HG02970 (cell line): Measurements from ENCODE around the gene PRKAR2B.
"Not testable (repeated sequence)": the region's sequence is repeated elsewhere in the genome, so short reads cannot be mapped to it uniquely, and the experiment has no call there.

Experiments used
- ATAC-seq: cut with Tn5 transposase; IDR thresholded peaks from one replicate; pipeline ENCODE4 v1.9.1; 2021; ENCODE audit warnings: mild to moderate bottlenecking, moderate library complexity, moderate number of reproducible peaks; ENCODE audit not compliant: unreplicated experiment, low FRiP score

The PRKAR2B gene

GRCh38 chr7:107075863-107076574 lies 31.5 kb downstream of the PRKAR2B start:
- no peak for ATAC-seq

GRCh38 chr7:107076781-107077698 lies 32.5 kb downstream of the PRKAR2B start:
- ATAC-seq, result no peak

- ATAC-seq, result no peak
Observed at GRCh38 chr7:107077699-107078516, 33.4 kb downstream of the PRKAR2B start.

GRCh38 chr7:107078517-107078966 lies 34.0 kb downstream of the PRKAR2B start:
- no peak for ATAC-seq

- ATAC-seq, result no peak
Observed at GRCh38 chr7:107079212-107079940, 34.9 kb downstream of the PRKAR2B start.

- ATAC-seq, result no peak
Observed at GRCh38 chr7:107080099-107080505, 35.6 kb downstream of the PRKAR2B start.

GRCh38 chr7:107080533-107080932 lies 36.0 kb downstream of the PRKAR2B start:
- no peak for ATAC-seq

- no peak for ATAC-seq
Observed at GRCh38 chr7:107085180-107085579, 40.7 kb downstream of the PRKAR2B start.

GRCh38 chr7:107089627-107090026 lies 45.1 kb downstream of the PRKAR2B start:
- no peak for ATAC-seq

- ATAC-seq, result no peak
Observed at GRCh38 chr7:107090457-107090856, 46.0 kb downstream of the PRKAR2B start.

- ATAC-seq, result no peak
Observed at GRCh38 chr7:107091306-107091705, 46.8 kb downstream of the PRKAR2B start.

- ATAC-seq, result not testable (repeated sequence)
Observed at GRCh38 chr7:107093671-107094070, 49.2 kb downstream of the PRKAR2B start.

- ATAC-seq, result not testable (repeated sequence)
Observed at GRCh38 chr7:107099154-107099553, 54.6 kb downstream of the PRKAR2B start.

GRCh38 chr7:107100824-107101223 lies 56.3 kb downstream of the PRKAR2B start:
- ATAC-seq, result no peak

GRCh38 chr7:107103369-107103768 lies 58.9 kb downstream of the PRKAR2B start:
- no peak for ATAC-seq

GRCh38 chr7:107104801-107105200 lies 60.3 kb downstream of the PRKAR2B start:
- no peak for ATAC-seq

GRCh38 chr7:107105591-107106245 lies 61.2 kb downstream of the PRKAR2B start:
- ATAC-seq, result no peak

- no peak for ATAC-seq
Observed at GRCh38 chr7:107108793-107109371, 64.4 kb downstream of the PRKAR2B start.

- ATAC-seq, result no peak
Observed at GRCh38 chr7:107109955-107110354, 65.5 kb downstream of the PRKAR2B start.
